HepG2 (cell line): ENCODE data around the gene ODC1. TPM values are rescaled to one million over a fixed set of nuclear protein-coding genes. Genes with fewer than 3 reads are reported as not detected.

ENCODE experiments used
- ATAC-seq: fragments of 200-7000 bp; cut with Tn5 transposase; 3 replicates; pipeline ENCODE4 v1.9.1; 2020; ENCODE audit warnings: mild to moderate bottlenecking, moderate library complexity
- BruUV-seq: library from RNA; stranded (reverse); fragments of 400-500 nt; replicated peaks from 2 replicates; lab custom pipeline; 2021; lab: Mats Ljungman, UMichigan
- CTCF ChIA-PET: fragments of 300-600 bp; formaldehyde crosslinking; extraction: SDS; loops from one replicate; lab custom pipeline; 2021; ENCODE audit warnings: low total read pairs, inconsistent platforms, low intra/inter-chr PET ratio; lab: Yijun Ruan, JAX
- POLR2A ChIA-PET: fragments of 350-600 bp; sonication (Branson Sonifier 250); formaldehyde crosslinking; loops from one replicate; lab custom pipeline; 2020; ENCODE audit warnings: antibody characterized with exemption, inconsistent platforms; lab: Yijun Ruan, JAX
- DNase-seq: peaks from one replicate; pipeline ENCODE4 v3.0.0-alpha.2; 2015; ENCODE audit warnings: low spot score
- FAIRE-seq: peaks from 3 replicates; lab custom pipeline; 2011; peaks lifted over from hg19 to GRCh38; lab: Jason Lieb, UNC
- H2AFZ ChIP-seq: one replicate; pipeline ENCODE4 v1.6.1; 2011; ENCODE audit warnings: low read length, inconsistent platforms
- H3K27ac ChIP-seq: fragments of 300-600 bp; 3 replicates; pipeline ENCODE4 v1.8.0; 2011; ENCODE audit warnings: mixed run types, mild to moderate bottlenecking, mixed read lengths, low read length, inconsistent platforms; ENCODE audit not compliant: insufficient read depth; ENCODE audit errors: extremely low read length
- H3K27me3 ChIP-seq, 2 experiments: fragments of 200-600 bp in 1 of 2; 2 replicates in 1 of 2; 3 replicates in 1 of 2; pipeline versions ENCODE4 v1.6.0 to v1.8.0; 2011; ENCODE audit warnings: low read length in 2 of 2, mild to moderate bottlenecking in 2 of 2, moderate library complexity in 2 of 2, inconsistent platforms in 1 of 2; ENCODE audit not compliant: insufficient read depth in 2 of 2, control insufficient read depth in 1 of 2
- H3K36me3 ChIP-seq, 2 experiments: fragments of 200-600 bp in 1 of 2; replicated peaks in 1 of 2; 2 replicates in 1 of 2; 3 replicates in 1 of 2; pipeline versions ENCODE4 v1.5.1 to v1.8.0; 2011; ENCODE audit warnings: low read length in 2 of 2, inconsistent platforms in 1 of 2; ENCODE audit not compliant: insufficient read depth in 2 of 2, control insufficient read depth in 1 of 2
- H3K4me1 ChIP-seq: 2 replicates; pipeline ENCODE4 v1.5.1; 2012; ENCODE audit warnings: low read length, inconsistent platforms; ENCODE audit not compliant: insufficient read depth
- H3K4me2 ChIP-seq: 2 replicates; pipeline ENCODE4 v1.6.0; 2011; ENCODE audit warnings: low read depth, low read length, inconsistent platforms
- H3K4me3 ChIP-seq, 3 experiments: fragments of 200-600 bp in 1 of 3; sonication (generic), shearing (Covaris generic) in 1 of 3; replicated peaks in 1 of 3; 2 replicates each; pipeline ENCODE4 v1.5.1; 2011 to 2016; ENCODE audit warnings: low read length in 3 of 3, inconsistent platforms in 2 of 3, low read depth in 2 of 3, mild to moderate bottlenecking in 2 of 3, control low read depth in 1 of 3, mixed read lengths in 1 of 3; ENCODE audit not compliant: insufficient read depth in 1 of 3
- H3K79me2 ChIP-seq: one replicate; pipeline ENCODE4 v1.6.1; 2011; ENCODE audit warnings: low read length, inconsistent platforms; ENCODE audit not compliant: insufficient read depth
- H3K9ac ChIP-seq: 2 replicates; pipeline ENCODE4 v1.6.0; 2011; ENCODE audit warnings: mild to moderate bottlenecking, low read depth, low read length, inconsistent platforms; ENCODE audit not compliant: insufficient read depth
- H3K9me3 ChIP-seq: 2 replicates; pipeline ENCODE4 v1.5.1; 2012; ENCODE audit warnings: mild to moderate bottlenecking, low read length
- H4K20me1 ChIP-seq: 2 replicates; pipeline ENCODE4 v1.6.0; 2011; ENCODE audit warnings: inconsistent platforms, mild to moderate bottlenecking, low read length, moderate library complexity; ENCODE audit not compliant: insufficient read depth
- HIC2 ChIP-seq: sonication (generic); formaldehyde crosslinking; IDR thresholded peaks from 2 replicates; pipeline ENCODE4 v1.9.0; 2022; ENCODE audit warnings: low read depth, missing genetic modification reagents
- LBX2 ChIP-seq: sonication (generic); formaldehyde crosslinking; IDR thresholded peaks from 2 replicates; pipeline ENCODE4 v1.5.0; 2020; ENCODE audit warnings: missing genetic modification reagents, mild to moderate bottlenecking, borderline replicate concordance
- MAF1 ChIP-seq: sonication (generic); formaldehyde crosslinking; IDR thresholded peaks from 2 replicates; pipeline ENCODE4 v1.5.0; 2020; ENCODE audit warnings: missing genetic modification reagents, borderline replicate concordance
- PLSCR1 ChIP-seq: sonication (generic); formaldehyde crosslinking; IDR thresholded peaks from 2 replicates; pipeline ENCODE4 v1.5.0; 2020; ENCODE audit warnings: missing genetic modification reagents, mild to moderate bottlenecking, borderline replicate concordance
- ZIK1 ChIP-seq: sonication (generic); formaldehyde crosslinking; IDR thresholded peaks from 2 replicates; pipeline ENCODE4 v1.5.0; 2020; ENCODE audit warnings: mild to moderate bottlenecking, low read depth, missing genetic modification reagents, borderline replicate concordance
- ZNF24 ChIP-seq: fragments of 450-650 bp; IDR thresholded peaks from 2 replicates; pipeline ENCODE4 v1.6.1; 2017; ENCODE audit warnings: antibody characterized with exemption, mild to moderate bottlenecking
- ZNF564 ChIP-seq: sonication (generic); formaldehyde crosslinking; IDR thresholded peaks from 2 replicates; pipeline ENCODE4 v1.8.1; 2023; ENCODE audit warnings: mild to moderate bottlenecking, missing genetic modification reagents
- ZNF598 ChIP-seq: sonication (generic); formaldehyde crosslinking; IDR thresholded peaks from 2 replicates; pipeline ENCODE4 v1.5.1; 2020; ENCODE audit warnings: mild to moderate bottlenecking, missing genetic modification reagents, borderline replicate concordance
- ZNF709 ChIP-seq: sonication (generic); formaldehyde crosslinking; IDR thresholded peaks from 2 replicates; pipeline ENCODE4 v1.5.0; 2020; ENCODE audit warnings: mild to moderate bottlenecking, missing genetic modification reagents
- WGBS: methylation state at CpG from one replicate; pipeline ENCODE4 v1.1.6; 2017; ENCODE audit warnings: low lambda C conversion rate; 5-methylcytosine and 5-hydroxymethylcytosine counted together
- in situ Hi-C: cut with HindIII; loops from 2 replicates; pipeline ENCODE4 v1.10.0; 2017; ENCODE audit warnings: low pct_unique_long_range_greater_than_20kb; ENCODE audit not compliant: extremely low pct_ligation_motif_present
- intact Hi-C: fragments of 100-400 bp; cut with micrococcal nuclease; formaldehyde crosslinking; loops from one replicate; pipeline ENCODE4 v1.10.0; 2022; ENCODE audit not compliant: unreplicated experiment
- polyA plus RNA-seq, 8 experiments: library from polyadenylated mRNA; depleted of rRNA in 3 of 8; stranded (reverse) in 7 of 8; unstranded in 1 of 8; fragments of >200 nt; fragmentation: Illumina TruSeq in 4 of 8; extraction: Trizol in 4 of 8; gene quantifications; 2 replicates each; pipeline versions ENCODE4 v1.2.1 to v1.2.3, GENCODE V29; 2011 to 2016; ENCODE audit warnings: low read depth in 4 of 8, missing spikeins in 1 of 8, mixed read lengths in 1 of 8; ENCODE audit not compliant: insufficient read depth in 1 of 8
- total RNA-seq, 5 experiments: library from RNA; depleted of rRNA; stranded (reverse); fragments of >200 nt; fragmentation: Illumina TruSeq; extraction: Trizol; gene quantifications; 2 replicates each; pipeline ENCODE4 v1.2.3, GENCODE V29; 2016; ENCODE audit warnings: low read depth in 1 of 5
- TF ChIP-seq, protein P1 (sequence below): sonication (generic); formaldehyde crosslinking; IDR thresholded peaks from 2 replicates; pipeline ENCODE4 v1.4.0; 2020; ENCODE audit warnings: missing genetic modification reagents, borderline replicate concordance

The ODC1 gene
- total and polyA plus RNA-seq, 2 of the 13 experiments (the other 11 are each of a cell fraction or from before 2014, with no cell fraction given), result 142 to 371 TPM

- ATAC-seq (no peak), DNase-seq (no peak), FAIRE-seq (no peak)
- BruUV-seq, result no TSS peak
- H4K20me1 ChIP-seq, result no peaks in the 10 kb centered on the region
- H3K9ac ChIP-seq, result no peak overlapping the region
- peak; percentile 34; the same call in 1 of the 2 replicates for TF ChIP-seq HIC2 (CRISPR knock-in tag)
- TF ChIP-seq ZNF598, result 0 out of 2 replicates have a peak, but pooled peaks have one; percentile 13
- TF ChIP-seq MAF1 (CRISPR knock-in tag), result no peak
- TF ChIP-seq LBX2 (CRISPR knock-in tag), result 0 out of 2 replicates have a peak, but pooled peaks have one; percentile 51
- TF ChIP-seq, protein P1, sequence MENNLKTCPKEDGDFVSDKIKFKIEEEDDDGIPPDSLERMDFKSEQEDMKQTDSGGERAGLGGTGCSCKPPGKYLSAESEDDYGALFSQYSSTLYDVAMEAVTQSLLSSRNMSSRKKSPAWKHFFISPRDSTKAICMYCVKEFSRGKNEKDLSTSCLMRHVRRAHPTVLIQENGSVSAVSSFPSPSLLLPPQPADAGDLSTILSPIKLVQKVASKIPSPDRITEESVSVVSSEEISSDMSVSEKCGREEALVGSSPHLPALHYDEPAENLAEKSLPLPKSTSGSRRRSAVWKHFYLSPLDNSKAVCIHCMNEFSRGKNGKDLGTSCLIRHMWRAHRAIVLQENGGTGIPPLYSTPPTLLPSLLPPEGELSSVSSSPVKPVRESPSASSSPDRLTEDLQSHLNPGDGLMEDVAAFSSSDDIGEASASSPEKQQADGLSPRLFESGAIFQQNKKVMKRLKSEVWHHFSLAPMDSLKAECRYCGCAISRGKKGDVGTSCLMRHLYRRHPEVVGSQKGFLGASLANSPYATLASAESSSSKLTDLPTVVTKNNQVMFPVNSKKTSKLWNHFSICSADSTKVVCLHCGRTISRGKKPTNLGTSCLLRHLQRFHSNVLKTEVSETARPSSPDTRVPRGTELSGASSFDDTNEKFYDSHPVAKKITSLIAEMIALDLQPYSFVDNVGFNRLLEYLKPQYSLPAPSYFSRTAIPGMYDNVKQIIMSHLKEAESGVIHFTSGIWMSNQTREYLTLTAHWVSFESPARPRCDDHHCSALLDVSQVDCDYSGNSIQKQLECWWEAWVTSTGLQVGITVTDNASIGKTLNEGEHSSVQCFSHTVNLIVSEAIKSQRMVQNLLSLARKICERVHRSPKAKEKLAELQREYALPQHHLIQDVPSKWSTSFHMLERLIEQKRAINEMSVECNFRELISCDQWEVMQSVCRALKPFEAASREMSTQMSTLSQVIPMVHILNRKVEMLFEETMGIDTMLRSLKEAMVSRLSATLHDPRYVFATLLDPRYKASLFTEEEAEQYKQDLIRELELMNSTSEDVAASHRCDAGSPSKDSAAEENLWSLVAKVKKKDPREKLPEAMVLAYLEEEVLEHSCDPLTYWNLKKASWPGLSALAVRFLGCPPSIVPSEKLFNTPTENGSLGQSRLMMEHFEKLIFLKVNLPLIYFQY (CRISPR knock-in tag), result no peak
- TF ChIP-seq ZNF24, result peak; percentile 48; the same call in 1 of the 2 replicates
- no peak; the same call in 1 of the 2 replicates for TF ChIP-seq PLSCR1 (CRISPR knock-in tag)
- TF ChIP-seq ZNF709 (CRISPR knock-in tag), result 0 out of 2 replicates have a peak, but pooled peaks have one; percentile 48
- TF ChIP-seq ZNF564, result no peak
- TF ChIP-seq ZIK1, result 0 out of 2 replicates have a peak, but pooled peaks have one; percentile 55
- no peak overlapping the region for H3K27ac ChIP-seq
- intact Hi-C loops (no loop called here), in situ Hi-C loops (loop anchor here (10.0 kb wide), 1 partner anchor 188 kb away; no protein-coding TSS in a partner anchor)
- POLR2A ChIA-PET, result no interaction called here
- no peaks in the 10 kb centered on the region for H3K9me3 ChIP-seq
- peaks cover 65% of the 10 kb centered on the region for H3K4me1 ChIP-seq
- H3K27me3 ChIP-seq, result peaks cover 19 to 62% of the 10 kb centered on the region in 2 experiments; a peak in 4 of 5 replicates
- no peaks in the 10 kb centered on the region for H3K79me2 ChIP-seq
- peak overlapping the region; percentile 30; the same call in 1 of the 2 replicates for H3K4me2 ChIP-seq
- H3K36me3 ChIP-seq, result no peaks in the 10 kb centered on the region
- WGBS, result 62% methylated on average over 12 of the region's 12 CpGs
- H3K4me3 ChIP-seq, result no peak overlapping the region; a peak in 1 of 6 replicates
- no peak overlapping the region for H2AFZ ChIP-seq
- CTCF ChIA-PET, result no interaction called here
Observed at GRCh38 chr2:10476723-10477442, 28.8 kb upstream of the ODC1 start.
